Tibial artery (tissue), 4 donors: ENCODE data around the gene NRXN2.
A peak's percentile ranks its signal among the peaks of the same experiment; 100 is the strongest.

Source experiments
- DNase-seq, 2 donors: peaks; one replicate each; pipeline ENCODE4 v3.0.0-alpha.2; 2019
- H3K27ac ChIP-seq, 2 donors: fragments of 200-600 bp; sonication (generic) in 1 of 2; 1 replicate in 1 of 2; 2 replicates in 1 of 2; pipeline ENCODE4 v1.5.1; 2018 to 2019; ENCODE audit warnings: mild to moderate bottlenecking in 1 of 2
- H3K27me3 ChIP-seq, 2 donors: fragments of 200-600 bp; sonication (generic) in 1 of 2; one replicate each; pipeline versions ENCODE4 v1.5.1 to v1.6.0; 2016 to 2019
- H3K36me3 ChIP-seq, 3 donors: fragments of 200-600 bp; sonication (generic) in 2 of 3; one replicate each; pipeline ENCODE4 v1.5.1; 2016 to 2019; ENCODE audit warnings: mild to moderate bottlenecking in 2 of 3
- H3K4me1 ChIP-seq, 4 donors: fragments of 200-600 bp; sonication (generic) in 2 of 4; 1 replicate in 3 of 4; 2 replicates in 1 of 4; pipeline ENCODE4 v1.5.1; 2016 to 2019
- H3K4me3 ChIP-seq, 2 donors: fragments of 200-600 bp; sonication (generic) in 1 of 2; 1 replicate in 1 of 2; 2 replicates in 1 of 2; pipeline ENCODE4 v1.5.1; 2018 to 2019; ENCODE audit warnings: mild to moderate bottlenecking in 2 of 2
- H3K9me3 ChIP-seq, 3 donors: fragments of 200-600 bp; sonication (generic) in 1 of 3; one replicate each; pipeline ENCODE4 v1.5.1; 2016 to 2019
- CTCF ChIP-seq, 2 experiments: fragments of 200-600 bp in 1 of 2; fragments of 450-650 bp in 1 of 2; IDR thresholded peaks; one replicate each; pipeline ENCODE4 v1.5.1; 2017 to 2019; ENCODE audit warnings: antibody characterized with exemption in 2 of 2, mild to moderate bottlenecking in 1 of 2, moderate library complexity in 1 of 2
- intact Hi-C: fragments of 100-400 bp; cut with DNase I; formaldehyde crosslinking; loops from one replicate; pipeline ENCODE4 v1.15.0; 2023; ENCODE audit warnings: low total_unique reads

The NRXN2 gene

GRCh38 chr11:64593156-64594105 lies 129.6 kb downstream of the NRXN2 start:
- Histone ChIP-seq H3K4me3 (no peak overlapping the region), H3K27ac (no peak overlapping the region), H3K36me3 (no peaks in the 10 kb centered on the region), H3K4me1 (no peaks in the 10 kb centered on the region), H3K9me3 (peaks cover 0 to 8% (median 4%) of the 10 kb centered on the region in 3 donors), H3K27me3 (peaks cover 0 to 7% of the 10 kb centered on the region in 2 donors)
- TF ChIP-seq CTCF (IDR thresholded peaks at IDR 0.05) = no peak
- intact Hi-C loops = no loop called here
- peak in 1 of 2 donors; percentile 55 for DNase-seq

GRCh38 chr11:64592656-64593055 lies 130.3 kb downstream of the NRXN2 start:
- peak in 1 of 2 donors; percentile 64 for DNase-seq
- intact Hi-C loops = no loop called here

GRCh38 chr11:64592234-64592615 lies 130.8 kb downstream of the NRXN2 start:
- Histone ChIP-seq H3K36me3 (no peaks in the 10 kb centered on the region), H3K9me3 (peaks cover 0 to 15% (median 8%) of the 10 kb centered on the region in 3 donors), H3K4me3 (no peak overlapping the region), H3K4me1 (no peaks in the 10 kb centered on the region), H3K27me3 (peaks cover 0 to 7% of the 10 kb centered on the region in 2 donors), H3K27ac (no peak overlapping the region)
- intact Hi-C loops = no loop called here
- no peak for DNase-seq
- TF ChIP-seq CTCF (IDR thresholded peaks at IDR 0.05) = no peak

More at GRCh38 chr11:64592656-64593055, 130.3 kb downstream of the NRXN2 start:
- H3K4me1 ChIP-seq = no peaks in the 10 kb centered on the region
- peaks cover 0 to 7% of the 10 kb centered on the region in 2 donors for H3K27me3 ChIP-seq
- no peak overlapping the region for H3K4me3 ChIP-seq
- H3K9me3 ChIP-seq = peaks cover 0 to 12% (median 8%) of the 10 kb centered on the region in 3 donors
- no peaks in the 10 kb centered on the region for H3K36me3 ChIP-seq
- no peak overlapping the region for H3K27ac ChIP-seq
- no peak for TF ChIP-seq CTCF (IDR thresholded peaks at IDR 0.05)

- Histone ChIP-seq H3K36me3 (no peaks in the 10 kb centered on the region), H3K27ac (no peak overlapping the region), H3K9me3 (peaks cover 0 to 16% (median 8%) of the 10 kb centered on the region in 3 donors), H3K4me1 (no peaks in the 10 kb centered on the region), H3K27me3 (peaks cover 0 to 7% of the 10 kb centered on the region in 2 donors), H3K4me3 (no peak overlapping the region)
- peak in 1 of 2 donors; percentile 54 for DNase-seq
- no peak for TF ChIP-seq CTCF (IDR thresholded peaks at IDR 0.05)
- intact Hi-C loops = no loop called here
Measured at GRCh38 chr11:64591257-64592233, 131.5 kb downstream of the NRXN2 start.

GRCh38 chr11:64590763-64591221 lies 132.2 kb downstream of the NRXN2 start, which contains the start of gene SLC22A12:
TSS of gene SLC22A12 (plus strand) at chr11:64591220. CDS start at chr11:64591557, 337 bp downstream.
- intact Hi-C loops = no loop called here
- Histone ChIP-seq H3K4me1 (no peaks in the 10 kb centered on the region), H3K4me3 (no peak within 1 kb of the TSS), H3K27me3 (peaks cover 0 to 7% of the 10 kb centered on the region in 2 donors), H3K36me3 (no peaks in the 10 kb centered on the region), H3K27ac (no peak within 1 kb of the TSS), H3K9me3 (peaks cover 0 to 16% (median 8%) of the 10 kb centered on the region in 3 donors)
- TF ChIP-seq CTCF (IDR thresholded peaks at IDR 0.05) = no peak
- DNase-seq = no peak
